ENCODE measurements around the gene PIGU.

DNA sequence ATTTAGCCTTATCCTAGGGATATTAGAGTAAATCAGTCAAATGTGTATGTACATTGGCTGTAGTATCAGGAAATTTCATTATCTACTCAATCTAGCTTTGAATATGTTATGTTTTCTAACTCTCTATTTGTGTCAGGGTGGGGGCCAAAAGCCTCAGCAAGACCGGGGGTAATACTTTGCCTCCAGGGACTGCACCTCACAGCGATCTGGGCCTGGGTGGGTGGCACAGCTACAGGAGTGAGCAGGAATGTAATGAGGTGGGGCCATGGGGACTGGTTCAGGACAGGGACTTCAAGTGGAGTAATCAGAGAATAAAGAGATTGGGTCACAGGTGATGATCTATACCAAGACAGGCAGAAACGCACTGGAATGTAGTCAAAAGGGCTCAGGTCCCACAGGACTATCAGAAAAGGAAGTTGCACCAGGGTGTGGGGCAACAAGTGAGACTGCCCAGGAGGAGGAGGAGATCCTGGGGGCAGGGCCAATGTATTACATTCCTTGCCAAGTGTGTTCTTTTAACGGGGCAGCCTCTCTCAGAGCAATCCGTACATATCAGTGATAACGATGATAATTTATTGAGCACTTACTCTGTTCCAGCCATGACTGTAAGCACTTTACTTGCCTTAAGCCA is 54.0 kb downstream of the PIGU start:
- TF ChIP-seq POLR2A (IDR thresholded peaks at IDR 0.05) (no peak), POLR2AphosphoS5 (IDR thresholded peaks at IDR 0.05) (no peak)
- TF ChIP-seq, protein P1, sequence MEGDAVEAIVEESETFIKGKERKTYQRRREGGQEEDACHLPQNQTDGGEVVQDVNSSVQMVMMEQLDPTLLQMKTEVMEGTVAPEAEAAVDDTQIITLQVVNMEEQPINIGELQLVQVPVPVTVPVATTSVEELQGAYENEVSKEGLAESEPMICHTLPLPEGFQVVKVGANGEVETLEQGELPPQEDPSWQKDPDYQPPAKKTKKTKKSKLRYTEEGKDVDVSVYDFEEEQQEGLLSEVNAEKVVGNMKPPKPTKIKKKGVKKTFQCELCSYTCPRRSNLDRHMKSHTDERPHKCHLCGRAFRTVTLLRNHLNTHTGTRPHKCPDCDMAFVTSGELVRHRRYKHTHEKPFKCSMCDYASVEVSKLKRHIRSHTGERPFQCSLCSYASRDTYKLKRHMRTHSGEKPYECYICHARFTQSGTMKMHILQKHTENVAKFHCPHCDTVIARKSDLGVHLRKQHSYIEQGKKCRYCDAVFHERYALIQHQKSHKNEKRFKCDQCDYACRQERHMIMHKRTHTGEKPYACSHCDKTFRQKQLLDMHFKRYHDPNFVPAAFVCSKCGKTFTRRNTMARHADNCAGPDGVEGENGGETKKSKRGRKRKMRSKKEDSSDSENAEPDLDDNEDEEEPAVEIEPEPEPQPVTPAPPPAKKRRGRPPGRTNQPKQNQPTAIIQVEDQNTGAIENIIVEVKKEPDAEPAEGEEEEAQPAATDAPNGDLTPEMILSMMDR (IDR thresholded peaks at IDR 0.05): no peak
